CD14-positive monocyte (primary cell): ENCODE measurements around the gene CENPB. TPM values are rescaled to one million over a fixed set of nuclear protein-coding genes. Genes with fewer than 3 reads are reported as not detected.

Experiments
- DNase-seq, 3 donors: peaks; one replicate each; pipeline ENCODE4 v3.0.0-alpha.2; 2011 to 2022
- H2AFZ ChIP-seq: 2 replicates; pipeline ENCODE4 v1.6.0; 2012; ENCODE audit warnings: mild to moderate bottlenecking, low read depth, low read length, inconsistent platforms; ENCODE audit not compliant: insufficient read depth, poor library complexity, severe bottlenecking
- H3K27ac ChIP-seq, 2 donors: 1 replicate in 1 of 2; 2 replicates in 1 of 2; pipeline ENCODE4 v1.5.1; 2012 to 2013; ENCODE audit warnings: low read length in 2 of 2, control low read depth in 1 of 2, inconsistent platforms in 1 of 2, low read depth in 1 of 2, mild to moderate bottlenecking in 1 of 2
- H3K27me3 ChIP-seq, 2 donors: one replicate each; pipeline versions ENCODE4 v1.6.0 to v1.6.1; 2011 to 2013; ENCODE audit warnings: low read length in 2 of 2; ENCODE audit not compliant: control insufficient read depth in 2 of 2, insufficient read depth in 2 of 2
- H3K36me3 ChIP-seq, 2 donors: replicated peaks in 1 of 2; 1 replicate in 1 of 2; 2 replicates in 1 of 2; pipeline versions ENCODE4 v1.5.1 to v1.6.1; 2012 to 2013; ENCODE audit warnings: low read length in 2 of 2, control low read depth in 1 of 2, inconsistent platforms in 1 of 2, mild to moderate bottlenecking in 1 of 2; ENCODE audit not compliant: insufficient read depth in 2 of 2, control insufficient read depth in 1 of 2
- H3K4me1 ChIP-seq, 2 donors: 1 replicate in 1 of 2; 2 replicates in 1 of 2; pipeline versions ENCODE4 v1.5.1 to v1.6.1; 2012 to 2013; ENCODE audit warnings: low read length in 2 of 2, control low read depth in 1 of 2, inconsistent platforms in 1 of 2, mild to moderate bottlenecking in 1 of 2, moderate library complexity in 1 of 2; ENCODE audit not compliant: insufficient read depth in 2 of 2, control insufficient read depth in 1 of 2
- H3K4me2 ChIP-seq: replicated peaks from 2 replicates; pipeline ENCODE3; 2012; ENCODE audit warnings: low read length, moderate library complexity, mild to moderate bottlenecking; ENCODE audit not compliant: poor library complexity, severe bottlenecking; ENCODE audit errors: extremely low read depth
- H3K4me3 ChIP-seq, 3 experiments: fragments of 200-600 bp in 1 of 3; sonication (generic) in 1 of 3; replicated peaks in 1 of 3; 1 replicate in 2 of 3; 2 replicates in 1 of 3; pipeline ENCODE4 v1.5.1; 2011 to 2013; ENCODE audit warnings: low read length in 3 of 3, mild to moderate bottlenecking in 3 of 3, control low read depth in 2 of 3, low read depth in 2 of 3, inconsistent platforms in 1 of 3, moderate library complexity in 1 of 3
- H3K79me2 ChIP-seq: 2 replicates; pipeline ENCODE4 v1.6.0; 2012; ENCODE audit warnings: mild to moderate bottlenecking, control low read depth, inconsistent platforms, low read length, moderate library complexity; ENCODE audit not compliant: insufficient read depth
- H3K9ac ChIP-seq: 2 replicates; pipeline ENCODE4 v1.6.0; 2017; ENCODE audit warnings: low read length, mild to moderate bottlenecking; ENCODE audit not compliant: insufficient read depth, poor library complexity, severe bottlenecking
- H3K9me3 ChIP-seq, 2 donors: replicated peaks in 1 of 2; 1 replicate in 1 of 2; 2 replicates in 1 of 2; pipeline versions ENCODE4 v1.5.1 to v1.6.1; 2012 to 2013; ENCODE audit warnings: low read length in 2 of 2, control low read depth in 1 of 2; ENCODE audit not compliant: control insufficient read depth in 1 of 2, insufficient read depth in 1 of 2
- H4K20me1 ChIP-seq: 2 replicates; pipeline ENCODE4 v1.6.0; 2012; ENCODE audit warnings: mild to moderate bottlenecking, low read length, control low read depth, moderate library complexity; ENCODE audit not compliant: insufficient read depth
- H3K27ac Mint-ChIP-seq, 7 donors: one replicate each; pipeline ENCODE4 v1.8.0; 2020; ENCODE audit warnings: mild to moderate bottlenecking in 7 of 7, mixed read lengths in 7 of 7, moderate library complexity in 6 of 7, inconsistent platforms in 2 of 7
- H3K27me3 Mint-ChIP-seq, 3 donors: one replicate each; pipeline ENCODE4 v1.8.0; 2021 to 2022; ENCODE audit warnings: low read depth in 3 of 3, mild to moderate bottlenecking in 3 of 3, mixed read lengths in 3 of 3, moderate library complexity in 3 of 3, inconsistent platforms in 1 of 3
- H3K36me3 Mint-ChIP-seq, 2 donors: one replicate each; pipeline ENCODE4 v1.8.0; 2020; ENCODE audit warnings: mixed read lengths in 2 of 2, inconsistent platforms in 1 of 2, mild to moderate bottlenecking in 1 of 2
- H3K4me1 Mint-ChIP-seq: one replicate; pipeline ENCODE4 v1.8.0; 2020; ENCODE audit warnings: mild to moderate bottlenecking, mixed read lengths
- H3K4me3 Mint-ChIP-seq, 2 donors: one replicate each; pipeline ENCODE4 v1.8.0; 2020; ENCODE audit warnings: mild to moderate bottlenecking in 2 of 2, mixed read lengths in 2 of 2, moderate library complexity in 1 of 2
- H3K9me3 Mint-ChIP-seq, 7 donors: one replicate each; pipeline ENCODE4 v1.8.0; 2020 to 2022; ENCODE audit warnings: mixed read lengths in 7 of 7, mild to moderate bottlenecking in 6 of 7, moderate library complexity in 6 of 7, inconsistent platforms in 2 of 7
- CTCF ChIP-seq: fragments of 200-600 bp; IDR thresholded peaks from one replicate; pipeline ENCODE4 v1.8.0; 2022; ENCODE audit warnings: antibody characterized with exemption, mild to moderate bottlenecking
- WGBS: methylation state at CpG from one replicate; pipeline ENCODE4 v1.1.5; 2013; ENCODE audit warnings: missing lambda C conversion rate; ENCODE audit not compliant: insufficient coverage; 5-methylcytosine and 5-hydroxymethylcytosine counted together
- intact Hi-C, 2 donors: fragments of 100-400 bp; cut with micrococcal nuclease; formaldehyde crosslinking; loops; one replicate each; pipeline versions ENCODE4 v1.15.0 to v1.15.1; 2023
- polyA plus RNA-seq, 3 donors: library from polyadenylated mRNA; depleted of rRNA in 1 of 3; unstranded in 2 of 3; stranded (reverse) in 1 of 3; fragments of 300-500 nt in 2 of 3; fragments of >200 nt in 1 of 3; fragmentation: Illumina TruSeq in 2 of 3; gene quantifications; 1 replicate in 2 of 3; 2 replicates in 1 of 3; pipeline ENCODE4 v1.2.3, GENCODE V29; 2012 to 2021

The CENPB gene
- polyA plus RNA-seq, 3 donors: 1.1 to 18.9 (median 1.4) TPM

GRCh38 chr20:3798373-3798768, 11.8 kb upstream of the CENPB start:
- Histone ChIP-seq H3K36me3 (peaks cover 10 to 44% of the 10 kb centered on the region in 2 donors), H3K4me2 (no peak overlapping the region), H2AFZ (no peak overlapping the region), H3K27ac (no peak overlapping the region), H3K9me3 (no peaks in the 10 kb centered on the region), H3K4me3 (no peak overlapping the region), H3K9ac (no peak overlapping the region), H4K20me1 (peaks cover 5% of the 10 kb centered on the region), H3K79me2 (peaks cover 45% of the 10 kb centered on the region), H3K27me3 (no peaks in the 10 kb centered on the region), H3K4me1 (peaks cover 40 to 60% of the 10 kb centered on the region in 2 donors)
- Mint-ChIP-seq H3K9me3 (no peaks in the 10 kb centered on the region), H3K27me3 (peaks cover 0 to 6% (median 0%) of the 10 kb centered on the region in 3 donors), H3K4me3 (no peak overlapping the region), H3K27ac (peak overlapping the region in 2 of 7 donors; percentile 55 to 72), H3K36me3 (peaks cover 24 to 36% of the 10 kb centered on the region in 2 donors), H3K4me1 (peaks cover 49% of the 10 kb centered on the region)
- TF ChIP-seq CTCF: no peak
- intact Hi-C loops: no loop called here
- no peak for DNase-seq
- 100% methylated on average over 2 of the region's 5 CpGs for WGBS

- no peak for TF ChIP-seq CTCF
- H3K9ac ChIP-seq: no peak overlapping the region
- Mint-ChIP-seq H3K9me3 (no peaks in the 10 kb centered on the region), H3K4me1 (peaks cover 43% of the 10 kb centered on the region), H3K27me3 (peaks cover 0 to 6% (median 0%) of the 10 kb centered on the region in 3 donors), H3K4me3 (peak overlapping the region in 1 of 2 donors; percentile 73), H3K36me3 (peaks cover 20 to 33% of the 10 kb centered on the region in 2 donors), H3K27ac (peak overlapping the region in 3 of 7 donors; percentile 58 to 74 (median 72))
- H3K4me2 ChIP-seq: peak overlapping the region; percentile 90
- H2AFZ ChIP-seq: no peak overlapping the region
- intact Hi-C loops: no loop called here
- no peaks in the 10 kb centered on the region for H3K27me3 ChIP-seq
- H4K20me1 ChIP-seq: peaks cover 5% of the 10 kb centered on the region
- peaks cover 45% of the 10 kb centered on the region for H3K79me2 ChIP-seq
- WGBS: 90% methylated on average over 7 of the region's 19 CpGs
- peaks cover 34 to 54% of the 10 kb centered on the region in 2 donors for H3K4me1 ChIP-seq
- H3K36me3 ChIP-seq: peaks cover 10 to 38% of the 10 kb centered on the region in 2 donors
- H3K4me3 ChIP-seq: no peak overlapping the region
- peak in 1 of 3 donors; percentile 13 for DNase-seq
- H3K27ac ChIP-seq: no peak overlapping the region
- H3K9me3 ChIP-seq: no peaks in the 10 kb centered on the region
These were observed 11.2 kb upstream of the CENPB start for GRCh38 chr20:3797592-3798372.
